Left kidney (tissue), 2 donors: ENCODE results near the gene GAB2. TPM values are rescaled to one million over a fixed set of nuclear protein-coding genes. Genes with fewer than 3 reads are reported as not detected.

Experiments
- DNase-seq: peaks from one replicate; pipeline ENCODE4 v3.0.0-alpha.2; 2013
- polyA plus RNA-seq: library from polyadenylated mRNA; unstranded; fragments of 120-200 nt; gene quantifications from one replicate; pipeline ENCODE4 v1.2.1, GENCODE V29; 2013; ENCODE audit not compliant: insufficient read length

The GAB2 gene
- polyA plus RNA-seq, 1 donor = 17.5 TPM

DNA sequence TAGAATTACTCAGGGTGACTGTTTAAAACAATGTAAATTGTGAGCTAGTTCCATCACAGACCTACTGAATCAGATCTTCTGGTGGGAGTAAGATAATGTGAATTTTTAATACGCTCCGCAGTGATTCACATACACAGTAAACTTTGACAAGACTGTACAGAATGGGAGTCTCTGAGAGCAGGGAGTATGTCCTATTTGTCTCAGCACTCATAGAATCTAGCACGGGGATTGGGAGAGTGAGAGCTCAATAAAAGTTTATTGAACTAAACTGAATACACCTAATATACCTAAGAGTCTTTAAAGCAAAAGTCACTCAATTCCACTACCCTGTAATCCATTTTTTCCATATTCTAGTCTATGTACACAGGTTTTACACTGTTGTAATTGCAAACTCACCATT is 11.2 kb upstream of the GAB2 start:
- no peak for DNase-seq

DNA sequence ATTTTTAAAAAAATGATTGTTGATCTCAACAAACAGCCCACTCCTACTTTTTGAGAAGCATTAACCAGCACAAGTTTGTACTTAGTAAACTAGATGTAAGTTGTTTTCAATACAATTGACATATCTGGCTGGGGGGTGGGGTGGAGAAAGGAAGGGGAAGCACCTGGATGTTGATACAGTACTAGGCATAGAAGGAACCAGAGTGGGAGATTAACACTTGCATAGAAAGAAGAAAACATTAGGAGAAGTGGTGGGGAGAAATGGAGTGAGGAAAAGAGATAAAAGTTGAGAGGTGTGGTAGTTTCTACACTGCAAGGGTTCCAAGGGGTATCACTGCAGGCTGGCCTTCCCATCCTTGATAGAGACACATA is 10.6 kb upstream of the GAB2 start:
- no peak for DNase-seq

DNA sequence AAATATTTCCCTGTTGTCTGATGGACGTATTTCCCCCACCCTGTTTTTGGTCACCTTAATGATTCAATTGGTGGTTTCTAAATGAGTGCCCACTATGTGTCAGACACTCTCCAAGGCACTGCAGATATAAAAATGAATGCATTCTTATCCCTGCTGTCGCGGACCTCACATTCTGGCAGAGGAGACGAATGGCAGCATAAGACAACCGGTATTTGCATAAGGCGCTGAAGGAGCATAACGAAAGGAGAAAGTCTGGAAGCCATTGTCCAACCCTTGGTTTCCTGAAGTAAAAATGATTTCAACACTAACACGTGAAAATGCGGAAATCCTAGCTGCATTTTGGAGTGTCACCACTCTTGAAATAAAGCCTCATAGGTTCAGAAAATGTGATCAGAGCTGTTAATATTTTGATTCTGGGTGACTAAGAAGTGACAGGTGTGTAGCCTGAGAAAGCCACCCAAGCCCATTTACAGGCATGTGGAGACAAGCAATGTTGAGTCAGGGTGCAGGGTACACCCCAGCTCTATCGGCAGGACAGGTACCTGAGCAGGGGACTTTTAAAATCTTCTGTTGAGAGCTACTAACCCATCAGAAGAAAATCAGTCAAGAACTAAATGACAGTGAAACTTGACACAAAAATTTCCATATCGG is 10.1 kb upstream of the GAB2 start:
- no peak for DNase-seq

DNA sequence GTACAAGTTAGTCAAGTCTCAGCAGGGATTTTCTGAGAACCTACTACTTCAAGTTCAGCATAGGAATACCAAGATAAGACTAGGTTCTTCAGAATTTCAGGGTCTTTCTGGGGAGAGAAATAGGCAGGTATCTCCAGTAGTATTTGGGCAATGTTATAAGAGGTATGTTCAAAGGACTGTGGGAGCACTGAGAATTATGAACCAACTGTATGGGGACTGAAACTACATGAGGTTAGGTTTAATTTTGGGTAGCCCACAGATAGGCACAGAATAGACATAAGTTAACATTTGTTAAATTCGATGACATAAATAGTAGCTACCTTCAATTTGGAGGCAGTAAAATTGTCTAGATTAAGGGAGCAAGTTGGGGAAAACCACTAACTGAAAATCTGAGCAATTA is 9.2 kb upstream of the GAB2 start:
- no peak for DNase-seq

DNA sequence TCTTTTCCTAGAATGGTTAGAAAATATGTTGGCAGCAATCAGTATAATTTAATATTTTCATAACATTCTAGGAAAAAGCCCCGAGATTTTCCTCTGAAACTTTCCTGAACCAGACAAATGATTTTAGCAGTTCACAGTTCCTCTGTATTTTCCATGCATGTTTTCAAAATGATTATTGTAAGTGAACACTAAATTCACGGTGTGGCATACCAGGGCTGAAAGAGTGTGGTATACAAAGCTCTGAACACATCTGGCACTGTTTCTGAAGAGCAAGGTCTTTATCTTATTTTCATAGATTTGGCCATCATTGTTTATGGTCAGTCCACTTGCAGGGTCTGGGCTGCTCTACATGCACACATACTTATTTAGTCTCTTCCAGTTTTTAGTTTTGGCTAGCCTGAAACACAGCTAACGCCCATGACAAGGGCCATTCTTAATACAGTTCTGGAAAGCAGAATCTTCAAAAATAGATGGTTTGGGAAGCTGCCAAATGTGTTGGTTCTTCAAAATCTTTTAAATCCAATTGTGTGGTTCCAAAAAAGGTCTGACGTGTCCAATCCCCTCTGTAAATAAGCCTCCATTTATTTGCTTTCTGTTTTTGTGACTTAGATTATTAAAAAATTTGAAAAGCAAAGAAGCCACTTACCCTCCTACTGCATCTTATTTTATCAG is 7.9 kb upstream of the GAB2 start:
- no peak for DNase-seq

DNA sequence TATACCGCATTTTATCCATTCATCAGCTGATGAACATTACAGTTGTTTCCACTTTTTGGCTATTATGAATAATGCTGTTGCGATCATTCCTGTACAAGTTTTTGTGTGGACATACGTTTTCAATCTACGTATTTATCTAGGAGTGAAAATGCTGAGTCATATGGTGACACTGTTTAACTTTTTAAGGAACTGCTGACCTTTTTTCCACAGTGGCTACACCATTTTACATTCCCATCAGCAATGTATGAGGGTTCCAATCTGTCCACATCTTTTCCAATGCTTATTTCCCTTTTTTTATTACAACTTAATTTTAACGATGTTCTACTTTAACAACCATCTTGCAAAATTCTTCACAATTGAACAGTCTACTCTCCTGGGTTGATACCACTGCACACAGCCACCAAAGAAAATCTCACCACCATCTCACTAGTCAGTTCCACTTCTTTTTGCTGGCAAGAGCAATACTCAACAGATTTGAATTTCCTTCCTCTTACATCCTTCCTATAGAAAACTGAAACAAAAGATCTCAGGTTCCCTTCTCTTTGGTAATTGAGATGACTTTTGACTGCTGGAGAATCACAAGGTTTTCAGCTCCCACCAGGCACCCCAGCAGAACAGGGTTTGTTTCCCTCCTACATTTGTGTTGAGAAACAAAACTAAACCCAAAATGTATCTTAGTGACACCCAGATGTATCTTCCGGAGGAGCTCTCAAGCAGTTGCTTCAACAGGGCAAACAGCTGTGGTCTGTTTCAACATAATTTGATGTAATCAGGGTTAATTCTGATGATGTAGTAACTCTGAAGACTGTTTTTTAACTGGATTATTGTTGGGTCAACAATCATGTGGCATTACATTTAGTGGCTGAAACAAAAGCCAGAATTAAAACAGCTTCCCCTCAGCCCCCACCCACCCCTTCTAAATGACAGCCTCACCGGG is 7.0 kb upstream of the GAB2 start:
- DNase-seq = no peak

DNA sequence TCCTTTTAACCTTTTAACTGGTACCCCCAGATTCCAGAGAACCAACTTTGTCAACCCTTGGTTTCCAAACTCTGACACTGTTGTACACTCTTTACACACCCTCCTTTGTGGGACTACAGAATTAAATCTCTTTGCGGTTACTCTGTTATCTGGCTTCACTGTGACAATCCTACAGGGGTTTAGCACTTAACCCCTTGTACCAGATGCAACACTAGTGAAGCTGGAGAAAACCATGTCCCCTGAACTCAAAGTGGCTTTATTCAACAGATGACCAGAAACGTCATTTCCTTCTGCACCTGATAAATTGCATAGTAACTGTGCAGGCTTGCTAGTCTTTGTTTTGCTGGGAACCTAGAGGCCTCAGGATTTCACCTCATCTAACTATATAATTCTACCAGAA is 5.6 kb upstream of the GAB2 start:
- no peak for DNase-seq

DNA sequence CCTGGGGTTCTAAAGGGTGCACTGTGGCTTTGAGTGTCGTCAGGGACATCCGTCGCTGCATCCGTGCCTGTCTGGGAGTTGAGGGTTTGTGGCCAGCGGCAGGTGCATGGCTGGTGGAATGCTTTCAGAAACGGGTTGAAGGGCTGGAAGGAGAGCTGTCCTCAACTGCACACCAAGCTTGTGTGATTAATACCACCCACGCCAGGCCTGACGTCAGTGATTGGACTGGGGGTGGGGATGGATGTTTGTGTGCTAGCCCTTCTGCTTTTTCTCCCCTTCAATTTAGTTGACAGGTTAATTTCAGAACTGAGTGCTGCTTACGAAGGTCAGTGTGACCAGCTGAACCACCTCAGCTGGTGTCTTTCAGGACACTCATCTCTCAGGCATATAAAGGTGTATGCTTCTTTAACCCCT is 3.2 kb upstream of the GAB2 start:
- peak; percentile 57 for DNase-seq

DNA sequence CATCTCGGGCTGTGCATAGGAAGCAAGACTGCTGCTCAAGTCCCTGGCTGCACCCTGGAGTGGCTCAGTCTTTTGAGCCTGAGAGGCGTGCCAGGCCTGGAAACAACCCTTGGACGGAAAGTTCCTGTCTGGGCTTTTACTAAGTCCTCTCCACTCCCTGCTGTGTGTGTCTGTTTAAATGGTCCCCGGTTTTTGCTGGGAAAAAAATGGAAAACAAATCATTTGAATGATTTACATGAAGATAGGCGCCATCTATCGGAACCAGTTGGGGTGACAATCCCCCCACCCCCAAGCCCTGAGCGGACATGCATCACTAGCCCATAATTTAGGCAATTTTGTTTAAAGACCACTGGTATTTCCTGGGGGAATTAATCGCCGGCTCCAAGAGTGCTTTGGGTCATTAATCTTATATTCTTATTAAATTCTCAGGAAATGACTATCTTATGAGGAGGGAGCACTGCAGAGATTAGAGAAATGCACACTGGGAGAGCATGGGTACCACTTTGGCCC is 2.7 kb upstream of the GAB2 start:
- peak; percentile 87 for DNase-seq

DNA sequence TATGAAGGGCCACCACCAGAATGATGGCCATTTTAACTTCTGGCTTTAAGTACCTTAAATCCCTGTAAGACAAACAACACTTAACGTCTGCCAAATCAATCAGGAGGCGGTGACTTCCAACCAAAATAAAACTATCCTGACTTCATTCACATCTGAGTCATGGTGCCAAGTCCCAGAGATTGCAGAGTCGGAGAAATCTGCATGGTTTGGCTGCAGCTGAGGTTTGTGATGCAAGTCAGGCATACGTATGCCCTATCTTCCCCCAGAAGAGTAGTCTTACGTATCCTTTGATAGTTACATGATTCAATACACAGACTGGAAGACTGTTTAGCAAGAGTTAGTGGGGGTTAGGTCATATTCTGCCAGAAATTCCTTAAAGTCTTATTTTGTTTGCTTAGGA is 1.7 kb upstream of the GAB2 start:
- DNase-seq = peak; percentile 5

DNA sequence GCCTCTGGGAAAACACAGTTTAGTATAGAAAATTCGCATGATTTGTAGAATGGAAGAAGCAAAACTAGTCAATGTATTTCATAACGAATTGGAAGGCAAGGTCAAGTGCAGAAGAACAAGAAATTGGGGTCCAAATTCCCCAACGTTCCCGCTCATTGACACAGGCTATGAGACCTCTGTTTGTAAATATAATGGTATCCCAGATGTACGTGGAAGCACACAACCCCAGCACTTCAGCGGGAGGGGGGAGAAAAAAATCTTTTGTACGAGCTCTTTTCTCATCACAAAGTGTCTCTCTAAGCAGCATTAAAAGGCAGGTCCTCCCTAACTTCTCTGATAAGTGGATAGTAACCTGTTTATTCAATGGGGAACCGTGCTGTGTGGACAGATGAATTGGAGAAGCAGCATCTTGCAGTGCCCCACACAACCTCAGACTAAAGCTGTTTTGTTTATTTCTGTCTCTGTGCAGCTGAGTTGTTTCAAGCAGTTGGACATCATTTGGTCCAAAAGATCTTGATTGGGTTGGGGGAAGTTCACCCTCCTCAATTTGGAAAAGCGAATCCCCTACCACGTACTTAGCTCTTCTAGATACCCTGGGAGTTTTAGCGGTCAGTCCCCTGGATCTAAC is 1.1 kb upstream of the GAB2 start:
- DNase-seq = no peak

DNA sequence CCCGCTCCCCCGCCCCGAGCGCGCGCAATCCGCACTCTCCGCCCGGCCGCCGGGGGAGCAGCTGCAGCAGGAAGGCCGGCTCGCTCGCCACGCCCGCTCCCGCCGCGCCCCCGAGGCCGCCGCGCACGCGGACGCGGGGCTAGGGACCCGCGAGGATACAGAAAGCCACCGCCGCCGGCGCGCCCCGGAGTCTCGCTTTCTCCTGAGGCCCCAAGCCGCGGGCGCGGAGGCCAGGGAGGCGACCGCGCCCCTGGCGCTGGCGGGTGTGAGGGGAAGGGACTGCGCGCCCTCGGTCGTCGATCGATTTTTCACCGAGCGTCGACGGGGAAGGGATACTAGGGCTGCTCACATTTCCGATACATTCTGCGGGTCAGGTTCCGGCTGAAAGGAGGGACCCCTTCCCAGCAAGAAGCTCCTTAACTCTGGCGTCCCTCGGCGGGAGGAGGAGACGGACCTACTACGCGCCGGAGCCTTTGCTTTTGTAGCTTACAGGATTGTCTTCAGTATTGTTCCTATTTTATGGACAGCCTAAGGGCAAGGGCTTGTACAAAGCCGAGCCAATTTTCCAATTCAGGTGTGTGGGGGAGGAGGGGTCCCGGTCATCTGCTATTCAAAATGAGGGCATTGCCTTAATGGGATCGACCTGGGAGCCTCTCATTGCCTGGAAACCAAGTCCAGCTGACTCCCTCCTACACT is 416 bp upstream of the GAB2 start:
- DNase-seq = peak; percentile 84

DNA sequence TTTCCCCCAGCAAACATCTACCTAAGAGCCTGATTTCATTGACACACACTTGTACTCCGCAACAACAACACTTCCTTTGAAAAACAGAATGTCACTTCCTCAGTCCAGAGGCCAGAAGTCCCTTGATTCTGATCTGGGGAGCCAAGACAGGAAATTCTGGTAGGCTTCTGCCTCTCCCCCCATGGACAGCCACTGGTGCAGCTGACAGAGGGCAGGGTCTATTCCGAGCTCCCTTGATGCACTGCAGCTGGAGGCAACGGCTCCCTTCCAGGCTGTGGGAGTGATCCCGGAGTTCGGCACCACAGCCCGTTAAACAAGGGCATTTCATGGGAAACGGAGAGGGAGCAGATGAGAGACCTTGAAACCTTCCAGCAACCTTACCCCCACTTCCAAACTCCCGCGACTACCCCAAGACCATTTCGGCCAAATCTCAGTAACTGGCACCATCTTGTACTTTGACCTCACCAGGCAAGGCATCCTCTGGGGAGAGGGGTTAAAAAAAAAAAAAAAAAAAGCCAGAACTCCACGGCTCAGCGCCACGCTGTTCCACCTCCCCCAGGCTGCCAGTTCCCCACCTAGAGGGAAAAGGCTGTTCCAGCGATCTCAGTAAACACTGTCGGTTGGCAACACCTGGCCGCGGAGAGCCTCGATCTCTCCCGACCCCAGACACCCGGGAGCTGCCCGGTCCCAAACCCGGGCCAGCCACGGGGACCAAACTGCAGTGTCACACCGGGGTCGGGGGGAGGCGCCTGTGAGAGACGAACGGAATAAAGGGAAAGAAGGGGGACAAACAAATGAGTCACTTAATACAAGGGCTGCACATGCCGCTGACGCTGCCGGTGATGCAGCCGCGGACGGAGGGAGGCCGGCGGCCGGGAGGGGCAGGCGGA is 1.1 kb downstream of the GAB2 start:
- DNase-seq = peak; percentile 83

DNA sequence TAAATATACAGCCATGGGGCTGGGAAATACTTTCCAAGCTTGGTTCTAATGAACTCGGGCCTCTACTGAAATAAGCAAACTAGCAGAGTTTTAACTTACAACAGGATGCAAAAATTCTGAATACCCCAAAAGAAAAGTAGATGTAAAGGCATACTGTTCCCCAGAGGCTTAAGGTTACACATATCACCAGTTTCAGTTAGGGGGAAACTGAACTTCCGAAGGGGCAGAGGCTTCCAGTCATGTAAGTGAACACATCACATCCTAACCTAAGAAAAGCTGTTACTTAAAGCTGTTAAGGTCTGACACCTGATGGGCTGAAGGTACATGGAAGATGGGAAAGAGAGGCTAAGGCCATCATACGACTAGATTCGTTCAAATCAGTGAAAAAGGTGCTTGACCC is 2.3 kb downstream of the GAB2 start:
- DNase-seq = no peak

DNA sequence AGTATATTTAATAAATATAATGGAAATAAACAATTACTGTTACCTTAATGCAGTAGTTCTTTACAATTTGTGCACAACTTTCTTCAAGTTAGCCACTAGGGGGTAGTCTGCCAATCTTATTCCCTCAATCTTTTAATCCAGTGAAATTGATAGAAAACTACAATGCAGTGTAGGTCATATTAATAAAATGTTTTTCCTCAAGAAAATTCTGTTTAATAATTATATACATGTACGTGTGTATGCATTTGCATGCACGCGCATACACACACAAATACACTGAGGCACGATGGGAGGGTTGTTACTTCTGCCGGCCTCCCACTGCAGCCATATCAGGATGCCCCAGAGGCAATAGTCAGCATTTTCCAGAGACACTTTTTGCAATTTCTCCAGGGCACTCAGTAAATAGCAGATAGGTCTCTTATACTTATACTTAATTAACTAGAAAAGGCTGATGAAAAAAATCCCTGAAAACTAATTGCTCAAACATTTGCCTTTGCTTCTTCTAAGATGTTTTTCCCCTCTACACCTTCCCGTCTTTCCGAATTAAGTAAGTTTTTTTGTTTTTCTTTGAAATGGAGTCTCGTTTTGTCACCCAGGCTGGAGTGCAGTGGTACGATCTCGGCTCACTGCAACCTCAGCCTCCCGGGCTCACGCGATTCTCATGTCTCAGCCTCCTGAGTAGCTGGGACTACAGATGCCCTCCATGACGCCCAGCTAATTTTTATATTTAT is 3.1 kb downstream of the GAB2 start:
- DNase-seq = no peak

DNA sequence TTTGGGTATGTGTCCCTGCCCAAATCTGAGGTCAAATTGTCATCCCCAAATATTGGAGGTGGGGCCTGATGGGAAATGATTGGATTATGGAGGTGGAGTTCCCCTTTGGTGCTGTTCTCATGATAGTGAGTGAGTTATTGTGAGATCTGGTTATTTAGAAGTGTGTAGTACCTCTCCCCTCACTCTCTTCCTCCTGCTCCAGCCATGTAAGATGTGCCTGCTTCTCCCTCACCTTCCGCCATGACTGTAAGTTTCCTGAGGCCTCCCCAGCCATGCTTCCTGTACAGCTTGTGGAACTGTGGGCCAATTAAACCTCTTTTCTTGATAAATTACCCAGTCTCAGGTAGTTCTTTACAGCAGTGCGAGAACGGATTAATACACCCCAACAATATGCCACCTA is 9.0 kb downstream of the GAB2 start:
- DNase-seq = no peak

DNA sequence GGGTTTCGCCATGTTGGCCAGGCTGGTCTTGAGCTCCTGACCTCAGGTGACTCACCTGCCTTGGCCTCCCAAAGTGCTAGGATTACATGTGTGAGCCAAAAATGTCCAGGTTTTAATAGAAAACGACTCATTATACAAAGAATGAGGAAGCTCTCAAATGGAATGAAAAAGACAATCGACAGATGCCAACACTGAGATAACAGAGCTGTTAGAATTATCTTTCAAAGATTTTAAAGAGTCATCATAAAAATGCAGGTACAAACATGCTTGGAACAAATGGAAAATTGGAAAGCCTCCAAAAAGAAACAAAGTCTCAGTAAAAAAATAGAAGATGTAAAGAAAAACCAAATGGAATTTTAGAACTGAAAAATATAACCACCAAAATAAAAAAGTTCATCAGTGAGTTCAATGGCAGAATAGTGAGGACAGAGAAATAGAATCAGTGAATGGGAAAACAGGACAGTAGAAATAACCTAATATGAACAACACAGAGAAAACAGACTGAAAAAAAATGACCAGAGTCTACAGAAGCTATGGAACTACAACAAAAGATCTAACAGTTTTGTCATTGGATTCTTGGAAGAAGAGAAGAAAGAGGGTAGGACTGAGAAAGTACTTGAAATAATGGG is 10.9 kb downstream of the GAB2 start:
- no peak for DNase-seq

DNA sequence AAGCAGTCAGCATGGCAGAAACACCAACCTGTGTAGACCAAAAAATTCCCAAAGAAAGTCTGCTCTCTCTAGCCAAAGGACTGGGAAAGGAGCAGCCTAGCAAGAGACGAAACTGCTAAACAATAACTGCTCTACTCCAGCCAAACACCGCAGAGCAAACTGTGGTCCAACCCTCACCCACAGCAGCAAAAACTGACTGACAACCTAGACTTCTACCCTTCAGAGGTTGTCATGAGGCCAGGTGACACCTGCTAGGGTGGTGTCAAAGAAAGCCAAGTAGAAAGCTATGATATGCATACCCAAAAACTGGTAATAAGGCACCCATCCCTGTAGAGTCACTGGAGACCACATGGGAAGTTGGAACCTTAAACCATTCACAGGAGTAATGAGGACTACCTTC is 11.8 kb downstream of the GAB2 start:
- no peak for DNase-seq

DNA sequence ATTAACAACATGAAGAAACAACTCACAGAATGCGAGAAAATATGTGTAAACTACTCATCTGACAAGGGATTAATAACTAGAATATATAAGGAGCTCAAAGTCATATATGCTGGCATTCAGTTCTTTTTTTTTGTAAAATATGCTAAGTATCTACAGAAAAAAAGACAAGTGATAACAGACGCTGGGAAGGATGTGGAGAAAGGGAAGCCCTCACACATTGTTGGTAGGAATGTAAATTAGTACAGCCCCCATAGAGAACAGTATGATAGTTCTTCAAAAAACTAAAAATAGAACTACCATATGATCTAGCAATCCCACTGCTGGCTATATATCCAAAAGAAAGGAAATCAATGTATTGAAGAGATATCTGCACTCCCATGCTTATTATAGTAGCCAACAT is 13.8 kb downstream of the GAB2 start:
- no peak for DNase-seq

DNA sequence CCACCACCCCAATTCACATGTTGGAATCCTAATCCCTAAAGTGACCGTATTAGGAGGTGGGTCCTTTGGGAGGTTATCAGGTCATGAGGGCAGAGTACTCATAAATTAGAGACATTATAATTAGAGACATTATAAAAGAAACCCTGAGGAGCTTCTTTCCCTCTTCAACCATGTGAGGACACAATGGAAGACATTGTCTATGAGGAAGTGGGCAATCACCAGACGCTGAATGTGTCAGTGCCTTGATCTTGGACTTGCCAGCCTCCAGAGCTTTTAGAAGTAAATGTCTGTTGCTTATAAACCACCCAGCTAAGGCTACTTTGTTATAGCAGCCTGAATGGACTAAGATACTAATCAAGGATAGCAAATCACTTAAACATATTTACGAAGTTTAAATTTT is 14.8 kb downstream of the GAB2 start:
- no peak for DNase-seq
